Body of pancreas (tissue), 4 donors: Measurements from ENCODE around the gene MEG3.

Experiments used
- CTCF ChIP-seq, 7 experiments: fragments of 450-650 bp in 4 of 7; fragments of 200-600 bp in 3 of 7; sonication (generic) in 3 of 7; IDR thresholded peaks; one replicate each; pipeline ENCODE4 v1.5.1; 2016 to 2019; ENCODE audit warnings: antibody characterized with exemption in 7 of 7
- POLR2A ChIP-seq, 3 donors: fragments of 450-650 bp; IDR thresholded peaks; one replicate each; pipeline ENCODE4 v1.6.1; 2016; ENCODE audit warnings: antibody characterized with exemption in 3 of 3, mild to moderate bottlenecking in 2 of 3

- TF ChIP-seq CTCF (IDR thresholded peaks at IDR 0.05) (no peak), POLR2A (IDR thresholded peaks at IDR 0.05) (no peak)
Observed at GRCh38 chr14:100783630-100784370, 42.1 kb upstream of the MEG3 start.
